Measurements from ENCODE around the gene TUSC2. TPM values are rescaled to one million over a fixed set of nuclear protein-coding genes. Genes with fewer than 3 reads are reported as not detected.
A peak's percentile ranks its signal among the peaks of the same experiment; 100 is the strongest.

TUSC2 gene
- total RNA-seq, 1 experiment from 2014 or later: 38.3 TPM

DNA sequence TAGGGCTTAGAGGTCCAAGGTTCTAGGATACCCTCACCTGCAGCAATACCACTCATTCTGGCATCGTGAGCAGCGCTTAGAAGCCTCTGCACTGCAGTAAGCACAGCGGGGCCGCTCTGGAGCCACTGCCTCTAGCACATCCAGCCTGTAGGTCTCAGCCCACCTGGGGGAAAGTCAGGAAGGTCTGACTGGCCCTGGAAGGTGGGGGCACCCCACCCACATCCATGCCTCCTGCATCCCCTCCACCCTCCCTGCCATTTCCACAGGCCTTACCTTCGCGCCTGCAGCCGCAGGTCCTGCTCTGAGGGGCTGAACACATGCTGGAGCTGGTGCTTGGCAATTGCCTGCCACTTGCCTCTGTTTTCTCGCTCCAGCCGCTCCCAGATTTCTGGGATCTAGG, 13.5 kb upstream of the TUSC2 start:
- Histone ChIP-seq H3K27me3 (replicated peaks; ENCODE audit: control insufficient read depth, insufficient read depth, low read length) (no peaks in the 10 kb centered on the region), H3K9me3 (no peaks in the 10 kb centered on the region), H3K4me3 (ENCODE audit: low read depth, low read length) (no peak overlapping the region), H3K4me1 (peaks cover 10% of the 10 kb centered on the region; the same call in 1 of the 2 replicates), H3K36me3 (ENCODE audit: control insufficient read depth, insufficient read depth, low read length) (no peaks in the 10 kb centered on the region)
- Mint-ChIP-seq H3K27ac (ENCODE audit: unreplicated experiment) (no peak overlapping the region), H3K4me3 (ENCODE audit: unreplicated experiment) (peak overlapping the region; percentile 15), H3K36me3 (ENCODE audit: insufficient read depth, unreplicated experiment) (peaks cover 17% of the 10 kb centered on the region), H3K27me3 (ENCODE audit: insufficient read depth, unreplicated experiment) (no peaks in the 10 kb centered on the region), H3K9me3 (ENCODE audit: unreplicated experiment) (no peaks in the 10 kb centered on the region), H3K4me1 (ENCODE audit: low read depth, unreplicated experiment) (peaks cover 17% of the 10 kb centered on the region)
- no TSS peak for BruUV-seq (replicated peaks)
- ChIA-PET CTCF (no interaction called here), POLR2A (no interaction called here)
- intact Hi-C loops (cut with micrococcal nuclease; ENCODE audit: unreplicated experiment): no loop called here
- DNase-seq: no peak
- TF ChIP-seq, protein P1, sequence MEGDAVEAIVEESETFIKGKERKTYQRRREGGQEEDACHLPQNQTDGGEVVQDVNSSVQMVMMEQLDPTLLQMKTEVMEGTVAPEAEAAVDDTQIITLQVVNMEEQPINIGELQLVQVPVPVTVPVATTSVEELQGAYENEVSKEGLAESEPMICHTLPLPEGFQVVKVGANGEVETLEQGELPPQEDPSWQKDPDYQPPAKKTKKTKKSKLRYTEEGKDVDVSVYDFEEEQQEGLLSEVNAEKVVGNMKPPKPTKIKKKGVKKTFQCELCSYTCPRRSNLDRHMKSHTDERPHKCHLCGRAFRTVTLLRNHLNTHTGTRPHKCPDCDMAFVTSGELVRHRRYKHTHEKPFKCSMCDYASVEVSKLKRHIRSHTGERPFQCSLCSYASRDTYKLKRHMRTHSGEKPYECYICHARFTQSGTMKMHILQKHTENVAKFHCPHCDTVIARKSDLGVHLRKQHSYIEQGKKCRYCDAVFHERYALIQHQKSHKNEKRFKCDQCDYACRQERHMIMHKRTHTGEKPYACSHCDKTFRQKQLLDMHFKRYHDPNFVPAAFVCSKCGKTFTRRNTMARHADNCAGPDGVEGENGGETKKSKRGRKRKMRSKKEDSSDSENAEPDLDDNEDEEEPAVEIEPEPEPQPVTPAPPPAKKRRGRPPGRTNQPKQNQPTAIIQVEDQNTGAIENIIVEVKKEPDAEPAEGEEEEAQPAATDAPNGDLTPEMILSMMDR (IDR thresholded peaks at IDR 0.05; ENCODE audit: insufficient read depth in 1 of 2, low read depth in 1 of 2, low read length in 1 of 2, severe bottlenecking in 1 of 2, unreplicated experiment in 1 of 2): no peak

GRCh38 chr3:50340448-50341329, 12.7 kb upstream of the TUSC2 start, which contains the start of gene RASSF1:
TSS of gene RASSF1 (minus strand) at chr3:50340836. CDS start at chr3:50340805, 31 bp downstream.
- H3K27ac Mint-ChIP-seq (ENCODE audit: unreplicated experiment): no peak within 1 kb of the TSS
- peak within 1 kb of the TSS; percentile 15 for H3K4me3 Mint-ChIP-seq (ENCODE audit: unreplicated experiment)
- ChIA-PET POLR2A (no interaction called here), CTCF (interaction anchor here (0.9 kb wide), 1 partner anchor 11 kb away, joined by 3 read pairs; no protein-coding TSS in a partner anchor)
- H3K9me3 ChIP-seq: no peaks in the 10 kb centered on the region
- intact Hi-C loops (cut with micrococcal nuclease; ENCODE audit: unreplicated experiment): no loop called here
- TF ChIP-seq, protein P1 (IDR thresholded peaks at IDR 0.05; ENCODE audit: insufficient read depth in 1 of 2, low read depth in 1 of 2, low read length in 1 of 2, severe bottlenecking in 1 of 2, unreplicated experiment in 1 of 2): no peak
- peak within 1 kb of the TSS; percentile 37 for H3K4me3 ChIP-seq (ENCODE audit: low read depth, low read length)
- H3K9me3 Mint-ChIP-seq (ENCODE audit: unreplicated experiment): no peaks in the 10 kb centered on the region
- peaks cover 12% of the 10 kb centered on the region for H3K4me1 Mint-ChIP-seq (ENCODE audit: low read depth, unreplicated experiment)
- H3K36me3 ChIP-seq (ENCODE audit: control insufficient read depth, insufficient read depth, low read length): no peaks in the 10 kb centered on the region
- peaks cover 23% of the 10 kb centered on the region for H3K36me3 Mint-ChIP-seq (ENCODE audit: insufficient read depth, unreplicated experiment)
- no peaks in the 10 kb centered on the region for H3K27me3 Mint-ChIP-seq (ENCODE audit: insufficient read depth, unreplicated experiment)
- DNase-seq: peak in 1 of 2 experiments; percentile 34
- BruUV-seq (replicated peaks): no TSS peak
- peaks cover 12% of the 10 kb centered on the region for H3K4me1 ChIP-seq
- H3K27me3 ChIP-seq (replicated peaks; ENCODE audit: control insufficient read depth, insufficient read depth, low read length): no peaks in the 10 kb centered on the region

DNA sequence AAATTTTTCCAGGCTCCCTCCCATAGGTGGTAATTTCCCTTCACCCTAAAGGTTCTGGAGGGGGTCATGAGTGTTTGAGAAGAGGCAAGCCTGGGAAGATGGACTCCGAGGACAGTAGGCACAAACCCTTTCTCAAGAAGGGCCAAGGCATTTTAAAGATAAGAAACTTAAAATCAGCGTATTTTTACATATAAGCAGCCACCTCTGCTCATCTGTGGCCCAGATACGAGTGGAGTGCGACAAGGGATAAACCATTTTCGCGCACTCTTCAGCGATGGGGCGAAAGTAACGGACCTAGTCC, 12.1 kb upstream of the TUSC2 start:
- H3K4me3 Mint-ChIP-seq (ENCODE audit: unreplicated experiment): peak overlapping the region; percentile 15
- intact Hi-C loops (cut with micrococcal nuclease; ENCODE audit: unreplicated experiment): no loop called here
- no peaks in the 10 kb centered on the region for H3K9me3 ChIP-seq
- POLR2A ChIA-PET: no interaction called here
- CTCF ChIA-PET: interaction anchor here (0.9 kb wide), 1 partner anchor 11 kb away, joined by 3 read pairs; no protein-coding TSS in a partner anchor
- peaks cover 29% of the 10 kb centered on the region for H3K36me3 Mint-ChIP-seq (ENCODE audit: insufficient read depth, unreplicated experiment)
- peak overlapping the region; percentile 37 for H3K4me3 ChIP-seq (ENCODE audit: low read depth, low read length)
- no peaks in the 10 kb centered on the region for H3K27me3 Mint-ChIP-seq (ENCODE audit: insufficient read depth, unreplicated experiment)
- H3K4me1 ChIP-seq: peaks cover 16% of the 10 kb centered on the region
- BruUV-seq (replicated peaks): no TSS peak
- H3K27me3 ChIP-seq (replicated peaks; ENCODE audit: control insufficient read depth, insufficient read depth, low read length): no peaks in the 10 kb centered on the region
- TF ChIP-seq, protein P1 (IDR thresholded peaks at IDR 0.05; ENCODE audit: insufficient read depth in 1 of 2, low read depth in 1 of 2, low read length in 1 of 2, severe bottlenecking in 1 of 2, unreplicated experiment in 1 of 2): no peak
- peaks cover 11% of the 10 kb centered on the region for H3K4me1 Mint-ChIP-seq (ENCODE audit: low read depth, unreplicated experiment)
- no peaks in the 10 kb centered on the region for H3K36me3 ChIP-seq (ENCODE audit: control insufficient read depth, insufficient read depth, low read length)
- no peak for DNase-seq
- no peak overlapping the region for H3K27ac Mint-ChIP-seq (ENCODE audit: unreplicated experiment)
- no peaks in the 10 kb centered on the region for H3K9me3 Mint-ChIP-seq (ENCODE audit: unreplicated experiment)
